CD4-positive, alpha-beta T cell (primary cell): Measurements from ENCODE around the gene PPP1R1B. TPM values are rescaled to one million over a fixed set of nuclear protein-coding genes. Genes with fewer than 3 reads are reported as not detected.
A peak's percentile ranks its signal among the peaks of the same experiment; 100 is the strongest.

ENCODE experiments used
- ATAC-seq: fragments of 200-7000 bp; cut with Tn5 transposase; one replicate; pipeline ENCODE4 v1.10.0; 2022; ENCODE audit warnings: mild to moderate bottlenecking; ENCODE audit not compliant: poor library complexity
- CTCF ChIA-PET: fragments of 350-600 bp; sonication (Branson Sonifier 250); formaldehyde crosslinking; loops from one replicate; lab custom pipeline; 2021; ENCODE audit warnings: antibody characterized with exemption, inconsistent platforms; lab: Charles Lee
- POLR2A ChIA-PET: fragments of 350-600 bp; sonication (Branson Sonifier 250); formaldehyde crosslinking; loops from one replicate; lab custom pipeline; 2021; ENCODE audit warnings: antibody characterized with exemption, inconsistent platforms; lab: Charles Lee
- DNase-seq, 14 experiments: peaks; one replicate each; pipeline ENCODE4 v3.0.0-alpha.2; 2013 to 2020; ENCODE audit warnings: mixed read lengths in 2 of 14
- H3K27ac ChIP-seq, 2 donors: one replicate each; pipeline versions ENCODE4 v1.5.1 to v1.7.0; 2013; ENCODE audit warnings: low read length in 2 of 2, low read depth in 1 of 2, mild to moderate bottlenecking in 1 of 2
- H3K27me3 ChIP-seq, 2 experiments: 1 replicate in 1 of 2; 2 replicates in 1 of 2; pipeline versions ENCODE4 v1.6.1 to v1.7.0; 2013; ENCODE audit warnings: low read length in 2 of 2, control low read depth in 1 of 2, mild to moderate bottlenecking in 1 of 2, moderate library complexity in 1 of 2; ENCODE audit not compliant: insufficient read depth in 2 of 2, control insufficient read depth in 1 of 2
- H3K36me3 ChIP-seq: one replicate; pipeline ENCODE4 v1.6.1; 2013; ENCODE audit warnings: low read length, control low read depth; ENCODE audit not compliant: insufficient read depth
- H3K4me1 ChIP-seq: one replicate; pipeline ENCODE4 v1.6.1; 2013; ENCODE audit warnings: low read length, control low read depth; ENCODE audit not compliant: insufficient read depth
- H3K4me3 ChIP-seq: one replicate; pipeline ENCODE4 v1.5.1; 2013; ENCODE audit warnings: mild to moderate bottlenecking, low read length, moderate library complexity
- H3K9me3 ChIP-seq, 2 experiments: 1 replicate in 1 of 2; 2 replicates in 1 of 2; pipeline versions ENCODE4 v1.6.1 to v1.7.0; 2013; ENCODE audit warnings: low read length in 2 of 2, mild to moderate bottlenecking in 2 of 2, control low read depth in 1 of 2, moderate library complexity in 1 of 2; ENCODE audit not compliant: control insufficient read depth in 1 of 2, insufficient read depth in 1 of 2
- H3K27ac Mint-ChIP-seq: one replicate; pipeline ENCODE4 v1.8.0; 2020; ENCODE audit warnings: mixed read lengths
- H3K27me3 Mint-ChIP-seq: one replicate; pipeline ENCODE4 v1.8.0; 2021; ENCODE audit warnings: mixed read lengths
- H3K36me3 Mint-ChIP-seq: one replicate; pipeline ENCODE4 v1.8.0; 2021; ENCODE audit warnings: low read depth, mixed read lengths
- H3K4me1 Mint-ChIP-seq: one replicate; pipeline ENCODE4 v1.8.0; 2021; ENCODE audit warnings: low read depth, mixed read lengths
- H3K4me3 Mint-ChIP-seq: one replicate; pipeline ENCODE4 v1.8.0; 2020; ENCODE audit warnings: mild to moderate bottlenecking, mixed read lengths
- H3K9me3 Mint-ChIP-seq: one replicate; pipeline ENCODE4 v1.8.0; 2020; ENCODE audit warnings: mixed read lengths
- intact Hi-C, 2 experiments: fragments of 100-400 bp; cut with DNase I in 1 of 2; cut with micrococcal nuclease in 1 of 2; formaldehyde crosslinking; loops; one replicate each; pipeline versions ENCODE4 v1.15.1 to v1.9.0; 2023 to 2025; cut with DNase I, micrococcal nuclease
- total RNA-seq, 174 experiments: library from RNA in 2 of 174; stranded (reverse) in 2 of 174; gene quantifications; one replicate each; pipeline ENCODE4 v1.2.3 and lab custom pipeline; 2021 to 2026
- TF ChIP-seq, protein P1 (sequence below): fragments of 200-600 bp; IDR thresholded peaks from one replicate; pipeline ENCODE4 v1.8.0; 2022; ENCODE audit warnings: antibody characterized with exemption, mild to moderate bottlenecking

The PPP1R1B gene
- total RNA-seq, 2 experiments from 2014 or later, result 0.25 TPM; not detected in 1

DNA sequence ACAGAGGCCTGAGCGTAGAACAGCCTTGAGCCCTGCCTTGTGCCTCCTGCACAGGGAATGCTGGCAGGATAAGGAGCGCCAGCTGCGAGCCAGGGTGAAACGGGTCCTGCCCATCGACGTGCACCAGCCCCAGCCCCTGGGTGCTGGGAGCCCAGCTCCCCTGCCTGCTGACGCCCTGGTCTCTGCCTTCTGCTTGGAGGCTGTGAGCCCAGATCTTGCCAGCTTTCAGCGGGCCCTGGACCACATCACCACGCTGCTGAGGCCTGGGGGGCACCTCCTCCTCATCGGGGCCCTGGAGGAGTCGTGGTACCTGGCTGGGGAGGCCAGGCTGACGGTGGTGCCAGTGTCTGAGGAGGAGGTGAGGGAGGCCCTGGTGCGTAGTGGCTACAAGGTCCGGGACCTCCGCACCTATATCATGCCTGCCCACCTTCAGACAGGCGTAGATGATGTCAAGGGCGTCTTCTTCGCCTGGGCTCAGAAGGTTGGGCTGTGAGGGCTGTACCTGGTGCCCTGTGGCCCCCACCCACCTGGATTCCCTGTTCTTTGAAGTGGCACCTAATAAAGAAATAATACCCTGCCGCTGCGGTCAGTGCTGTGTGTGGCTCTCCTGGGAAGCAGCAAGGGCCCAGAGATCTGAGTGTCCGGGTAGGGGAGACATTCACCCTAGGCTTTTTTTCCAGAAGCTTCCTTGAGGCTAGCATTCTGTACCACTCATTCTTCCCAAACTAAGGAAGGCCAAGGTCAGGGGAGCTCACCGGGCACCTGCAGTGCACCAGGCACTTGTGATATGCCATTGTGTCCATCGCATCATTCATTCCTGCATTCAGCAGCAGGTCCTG is 43.4 kb downstream of the PPP1R1B start:
- H3K4me1 Mint-ChIP-seq, result peaks cover 15% of the 10 kb centered on the region
- ChIA-PET CTCF (interaction anchor here (2.4 kb wide), 1 partner anchor 48 kb away, joined by 11 read pairs; no protein-coding TSS in a partner anchor), POLR2A (interaction anchor here (0.7 to 2.3 kb wide), 4 partner anchors 9 to 51 kb away, joined by 3 to 7 read pairs (median 5); partner anchors contain the start of gene PGAP3)
- no peaks in the 10 kb centered on the region for H3K9me3 ChIP-seq
- intact Hi-C loops, result loop anchor here in 1 of 2 experiments (5.0 kb wide), 1 partner anchor 82 kb away; no protein-coding TSS in a partner anchor
- ATAC-seq (no peak), DNase-seq (no peak)
- H3K27me3 ChIP-seq, result peaks cover 15 to 34% of the 10 kb centered on the region in 2 experiments
- no peaks in the 10 kb centered on the region for H3K9me3 Mint-ChIP-seq
- no peak overlapping the region for H3K4me3 Mint-ChIP-seq
- TF ChIP-seq, protein P1, sequence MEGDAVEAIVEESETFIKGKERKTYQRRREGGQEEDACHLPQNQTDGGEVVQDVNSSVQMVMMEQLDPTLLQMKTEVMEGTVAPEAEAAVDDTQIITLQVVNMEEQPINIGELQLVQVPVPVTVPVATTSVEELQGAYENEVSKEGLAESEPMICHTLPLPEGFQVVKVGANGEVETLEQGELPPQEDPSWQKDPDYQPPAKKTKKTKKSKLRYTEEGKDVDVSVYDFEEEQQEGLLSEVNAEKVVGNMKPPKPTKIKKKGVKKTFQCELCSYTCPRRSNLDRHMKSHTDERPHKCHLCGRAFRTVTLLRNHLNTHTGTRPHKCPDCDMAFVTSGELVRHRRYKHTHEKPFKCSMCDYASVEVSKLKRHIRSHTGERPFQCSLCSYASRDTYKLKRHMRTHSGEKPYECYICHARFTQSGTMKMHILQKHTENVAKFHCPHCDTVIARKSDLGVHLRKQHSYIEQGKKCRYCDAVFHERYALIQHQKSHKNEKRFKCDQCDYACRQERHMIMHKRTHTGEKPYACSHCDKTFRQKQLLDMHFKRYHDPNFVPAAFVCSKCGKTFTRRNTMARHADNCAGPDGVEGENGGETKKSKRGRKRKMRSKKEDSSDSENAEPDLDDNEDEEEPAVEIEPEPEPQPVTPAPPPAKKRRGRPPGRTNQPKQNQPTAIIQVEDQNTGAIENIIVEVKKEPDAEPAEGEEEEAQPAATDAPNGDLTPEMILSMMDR, result no peak
- no peaks in the 10 kb centered on the region for H3K36me3 ChIP-seq
- H3K27ac Mint-ChIP-seq, result no peak overlapping the region
- H3K27me3 Mint-ChIP-seq, result peaks cover 33% of the 10 kb centered on the region
- peaks cover 37% of the 10 kb centered on the region for H3K4me1 ChIP-seq
- no peaks in the 10 kb centered on the region for H3K36me3 Mint-ChIP-seq
- H3K27ac ChIP-seq, result no peak overlapping the region
- H3K4me3 ChIP-seq, result no peak overlapping the region

DNA sequence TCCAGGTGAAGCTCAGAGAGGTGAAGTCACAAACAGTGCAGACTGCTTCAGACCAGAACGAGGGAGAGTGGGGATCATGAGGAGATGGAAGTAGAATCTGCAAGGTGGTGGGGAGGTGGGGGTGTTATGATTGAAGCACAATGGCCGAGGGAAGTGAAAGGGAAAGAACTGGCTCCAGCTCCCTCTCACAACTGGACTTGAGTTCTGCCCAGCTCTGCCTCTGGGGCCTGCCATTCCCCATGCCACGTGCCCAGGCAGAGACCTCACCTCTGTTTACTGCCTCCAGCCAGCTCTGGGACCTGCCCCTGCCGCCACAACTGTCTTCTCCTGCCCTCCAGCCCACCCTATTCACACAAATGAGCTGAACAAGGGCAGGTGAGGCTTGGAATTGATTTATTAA is 44.0 kb downstream of the PPP1R1B start:
- H3K9me3 Mint-ChIP-seq, result no peaks in the 10 kb centered on the region
- H3K36me3 ChIP-seq, result no peaks in the 10 kb centered on the region
- H3K9me3 ChIP-seq, result no peaks in the 10 kb centered on the region
- intact Hi-C loops, result no loop called here
- no peak overlapping the region for H3K4me3 Mint-ChIP-seq
- peaks cover 21% of the 10 kb centered on the region for H3K4me1 Mint-ChIP-seq
- no peak overlapping the region for H3K27ac Mint-ChIP-seq
- H3K36me3 Mint-ChIP-seq, result no peaks in the 10 kb centered on the region
- ATAC-seq (no peak), DNase-seq (no peak)
- H3K27me3 ChIP-seq, result peaks cover 15 to 33% of the 10 kb centered on the region in 2 experiments
- peaks cover 43% of the 10 kb centered on the region for H3K4me1 ChIP-seq
- peaks cover 26% of the 10 kb centered on the region for H3K27me3 Mint-ChIP-seq
- ChIA-PET CTCF (interaction anchor here (2.3 kb wide), 1 partner anchor 48 kb away, joined by 19 read pairs; no protein-coding TSS in a partner anchor), POLR2A (interaction anchor here (0.7 to 2.3 kb wide), 4 partner anchors 8 to 52 kb away, joined by 3 to 7 read pairs (median 5); partner anchors contain the start of gene PGAP3)
- H3K4me3 ChIP-seq, result no peak overlapping the region
- TF ChIP-seq, protein P1, result no peak
- H3K27ac ChIP-seq, result no peak overlapping the region

DNA sequence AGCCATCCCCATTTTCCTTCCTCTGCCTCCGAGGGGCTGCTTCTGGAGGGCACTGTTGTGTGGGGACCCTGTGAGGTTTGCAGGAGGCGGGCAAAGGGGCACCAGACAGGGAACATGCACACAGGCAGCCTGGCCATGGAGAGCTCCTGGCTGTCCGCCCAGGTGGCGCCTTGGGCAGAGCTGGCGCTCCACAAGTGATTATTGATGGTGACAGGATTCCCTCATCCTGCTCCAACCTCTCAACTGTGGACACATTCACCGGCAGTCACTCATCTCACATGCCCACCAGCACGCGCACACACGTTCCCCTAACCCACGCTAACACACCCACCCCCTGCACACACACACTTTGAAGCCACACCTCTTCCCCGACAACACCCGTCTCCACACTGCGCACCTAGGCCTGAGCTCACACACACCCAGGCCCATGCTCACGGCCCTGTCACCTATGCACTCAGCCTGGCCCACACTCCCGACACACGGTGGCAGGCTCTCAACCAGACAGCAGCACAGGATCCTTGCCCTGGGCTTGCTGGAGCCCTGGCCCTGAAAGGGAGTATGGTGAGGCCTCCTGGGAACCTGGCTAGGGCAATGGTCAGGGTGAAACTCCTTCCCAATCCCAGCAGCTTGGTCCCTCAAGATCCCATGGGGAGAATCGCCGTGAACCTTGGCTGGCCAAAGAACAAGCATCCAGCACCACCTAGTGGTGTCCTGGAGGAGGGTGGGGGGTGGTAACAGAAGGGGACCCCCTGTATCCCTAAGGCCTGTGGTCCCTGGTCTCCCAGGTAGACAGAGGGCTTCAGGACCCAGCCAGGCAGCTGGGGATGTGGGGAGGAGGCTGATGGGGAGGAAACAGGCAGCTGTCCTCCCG is 45.1 kb downstream of the PPP1R1B start:
- no peaks in the 10 kb centered on the region for H3K36me3 ChIP-seq
- H3K4me3 Mint-ChIP-seq, result peak overlapping the region; percentile 62
- no peaks in the 10 kb centered on the region for H3K9me3 ChIP-seq
- H3K27ac Mint-ChIP-seq, result no peak overlapping the region
- H3K9me3 Mint-ChIP-seq, result no peaks in the 10 kb centered on the region
- ATAC-seq, result no peak
- H3K4me3 ChIP-seq, result no peak overlapping the region
- no peak overlapping the region for H3K27ac ChIP-seq
- H3K27me3 ChIP-seq, result peaks cover 15 to 23% of the 10 kb centered on the region in 2 experiments
- peak in 1 of 14 experiments; percentile 26 for DNase-seq
- H3K4me1 ChIP-seq, result peaks cover 51% of the 10 kb centered on the region
- TF ChIP-seq, protein P1, result peak; percentile 46
- CTCF ChIA-PET, result interaction anchor here (2.3 kb wide), 1 partner anchor 49 kb away, joined by 19 read pairs; no protein-coding TSS in a partner anchor
- H3K4me1 Mint-ChIP-seq, result peaks cover 32% of the 10 kb centered on the region
- H3K27me3 Mint-ChIP-seq, result peaks cover 18% of the 10 kb centered on the region
- POLR2A ChIA-PET, result interaction anchor here (1.1 to 2.3 kb wide), 4 partner anchors 7 to 50 kb away, joined by 3 to 7 read pairs (median 5); partner anchors contain the start of gene PGAP3
- intact Hi-C loops, result loop anchor here in 1 of 2 experiments (1.0 kb wide), 1 partner anchor 50 kb away; no protein-coding TSS in a partner anchor
- no peaks in the 10 kb centered on the region for H3K36me3 Mint-ChIP-seq
